Muscle of back (tissue), 11 donors: ENCODE data around the gene FBRSL1. TPM values are rescaled to one million over a fixed set of nuclear protein-coding genes. Genes with fewer than 3 reads are reported as not detected.

Experiments
- DNase-seq, 3 donors: peaks; one replicate each; pipeline versions ENCODE4 v3.0.0 to v3.0.0-alpha.2; 2013
- polyA plus RNA-seq, 10 donors: library from polyadenylated mRNA; unstranded; fragments of 120-200 nt; gene quantifications; one replicate each; pipeline ENCODE4 v1.2.1, GENCODE V29; 2013; ENCODE audit not compliant: insufficient read length in 10 of 10

FBRSL1 gene
- polyA plus RNA-seq, 10 donors, result 28.2 to 49.8 (median 41.7) TPM

DNA sequence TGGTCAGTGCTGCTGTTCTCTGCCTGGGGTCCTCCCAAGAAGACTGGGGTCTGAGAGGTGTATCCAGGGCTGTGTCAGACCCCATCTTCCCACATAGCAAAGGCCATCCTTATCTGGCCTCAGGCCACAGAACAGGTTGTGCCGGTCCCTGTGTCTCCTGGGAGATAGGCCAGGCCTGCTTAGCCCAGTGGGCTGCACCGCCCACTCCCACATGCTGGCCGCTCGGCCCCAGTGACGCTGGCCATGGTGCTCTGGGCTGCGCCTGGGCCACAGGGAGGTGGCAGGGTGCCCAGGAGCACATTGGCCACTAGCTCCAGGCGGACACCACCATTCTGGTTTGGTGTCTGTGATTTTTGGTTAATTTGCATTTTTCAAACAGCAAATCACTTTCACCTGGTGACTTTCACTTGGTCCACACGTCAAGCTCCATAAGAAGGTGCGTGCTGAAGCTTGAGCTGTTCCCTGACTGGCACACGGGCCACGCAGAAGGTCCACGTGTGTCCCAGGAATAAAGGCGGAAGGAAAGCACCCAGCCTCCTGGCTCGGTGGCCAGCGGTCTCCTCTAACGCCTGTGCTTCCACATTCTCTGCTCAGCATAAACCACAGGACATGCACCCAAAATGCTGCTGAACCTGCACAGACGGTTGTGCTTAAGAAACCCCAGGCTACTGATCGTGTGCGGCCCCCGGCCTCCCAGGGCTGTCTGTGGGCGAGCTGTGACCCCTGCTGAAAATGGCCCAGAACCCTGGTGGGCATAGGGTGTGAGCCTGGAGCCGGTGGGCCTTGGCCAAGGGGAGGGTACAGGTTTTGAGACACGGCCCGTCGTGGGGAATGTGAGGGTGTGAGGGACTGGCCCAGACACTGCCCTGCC lies 4.6 kb downstream of the FBRSL1 start:
- DNase-seq, result no peak

DNA sequence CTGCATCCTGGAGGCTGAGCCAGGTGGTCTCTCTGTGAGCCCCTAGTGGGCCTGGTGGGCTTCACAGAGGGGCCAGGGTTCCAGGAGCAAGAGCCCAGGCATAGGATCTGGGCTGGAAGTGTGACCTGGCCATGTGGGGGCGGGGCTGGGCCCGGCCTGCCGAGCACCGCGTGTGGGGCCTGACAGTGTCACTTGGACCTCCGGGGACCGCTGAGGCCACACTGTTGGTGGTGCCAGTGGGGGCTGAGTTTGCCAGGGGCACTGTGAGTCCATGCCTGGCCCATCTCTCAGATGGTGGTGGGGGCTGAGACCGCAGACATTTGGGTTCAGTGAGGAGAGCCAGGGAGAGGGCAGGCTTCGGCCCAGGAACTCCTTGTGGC lies 5.2 kb downstream of the FBRSL1 start:
- no peak for DNase-seq

DNA sequence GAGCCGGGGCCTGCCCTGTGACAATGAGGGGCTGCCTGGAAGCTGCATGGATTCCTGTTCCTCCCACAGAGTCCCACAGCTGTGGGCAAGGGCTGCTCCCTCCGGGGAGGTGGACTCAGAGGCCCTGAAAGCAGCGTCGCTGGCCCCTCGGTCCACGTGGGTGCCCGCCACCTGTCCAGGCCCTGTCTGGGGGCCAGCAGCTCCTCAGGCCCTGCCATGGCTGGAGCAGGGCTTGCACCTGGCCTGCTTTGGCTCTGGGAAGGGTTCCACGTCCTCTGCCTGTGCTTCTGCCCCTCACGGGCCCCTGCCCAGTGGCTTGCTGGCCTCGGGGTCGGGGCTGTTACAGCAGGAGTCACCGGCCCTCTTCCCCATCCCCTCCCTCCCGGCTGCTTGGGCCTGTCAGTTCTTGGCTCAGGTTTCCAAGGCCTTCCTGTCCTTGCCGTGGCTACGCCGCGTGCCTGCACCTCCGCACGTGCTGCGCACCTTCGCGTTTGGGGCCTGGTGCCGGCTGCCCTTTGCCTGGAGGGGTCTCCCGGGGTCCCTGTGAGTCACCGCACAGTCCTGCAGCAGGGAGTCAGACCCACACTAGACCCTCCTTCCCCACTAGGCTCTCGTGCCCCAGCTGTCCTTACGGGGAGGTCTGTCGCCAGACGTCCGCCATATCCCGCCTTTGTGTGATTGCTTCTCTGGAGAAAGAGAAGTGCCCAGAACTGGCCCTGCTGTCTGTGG lies 5.8 kb downstream of the FBRSL1 start:
- peak in 1 of 3 donors; percentile 30 for DNase-seq

DNA sequence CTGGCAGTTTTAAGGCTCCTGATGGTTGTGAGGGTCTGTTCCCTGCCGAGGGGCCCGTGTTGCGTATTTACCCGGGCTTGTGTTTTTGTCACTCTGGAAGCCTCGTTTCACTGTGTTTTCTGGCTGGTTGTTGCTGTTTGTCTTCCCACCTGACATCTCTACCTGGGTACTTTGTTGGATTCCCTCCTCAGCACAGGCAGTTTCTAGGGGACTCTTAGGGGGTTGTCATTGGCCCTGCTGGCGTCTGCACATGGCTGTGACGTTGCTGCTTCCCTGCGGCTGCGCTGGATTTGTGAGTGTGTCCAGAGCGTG lies 6.4 kb downstream of the FBRSL1 start:
- DNase-seq, result no peak

DNA sequence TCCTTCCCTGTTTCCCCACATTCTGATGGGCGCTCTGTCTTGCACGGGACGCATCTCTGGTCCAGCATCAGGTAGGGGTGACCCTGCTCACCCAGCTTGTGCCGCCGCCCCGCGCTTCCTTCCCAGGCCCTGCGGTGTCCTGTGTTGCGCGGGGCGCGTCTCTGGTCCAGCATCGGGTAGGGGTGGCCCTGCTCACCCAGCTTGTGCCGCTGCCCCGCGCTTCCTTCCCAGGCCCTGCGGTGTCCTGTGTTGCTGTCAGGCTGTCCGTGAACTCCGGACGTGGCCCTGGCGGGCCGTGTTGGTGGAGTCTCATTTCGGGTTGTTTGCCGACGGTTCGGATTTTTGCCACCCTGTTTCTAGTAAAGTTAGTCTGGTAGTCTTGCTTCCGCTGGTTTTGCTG lies 6.8 kb downstream of the FBRSL1 start:
- DNase-seq, result no peak

DNA sequence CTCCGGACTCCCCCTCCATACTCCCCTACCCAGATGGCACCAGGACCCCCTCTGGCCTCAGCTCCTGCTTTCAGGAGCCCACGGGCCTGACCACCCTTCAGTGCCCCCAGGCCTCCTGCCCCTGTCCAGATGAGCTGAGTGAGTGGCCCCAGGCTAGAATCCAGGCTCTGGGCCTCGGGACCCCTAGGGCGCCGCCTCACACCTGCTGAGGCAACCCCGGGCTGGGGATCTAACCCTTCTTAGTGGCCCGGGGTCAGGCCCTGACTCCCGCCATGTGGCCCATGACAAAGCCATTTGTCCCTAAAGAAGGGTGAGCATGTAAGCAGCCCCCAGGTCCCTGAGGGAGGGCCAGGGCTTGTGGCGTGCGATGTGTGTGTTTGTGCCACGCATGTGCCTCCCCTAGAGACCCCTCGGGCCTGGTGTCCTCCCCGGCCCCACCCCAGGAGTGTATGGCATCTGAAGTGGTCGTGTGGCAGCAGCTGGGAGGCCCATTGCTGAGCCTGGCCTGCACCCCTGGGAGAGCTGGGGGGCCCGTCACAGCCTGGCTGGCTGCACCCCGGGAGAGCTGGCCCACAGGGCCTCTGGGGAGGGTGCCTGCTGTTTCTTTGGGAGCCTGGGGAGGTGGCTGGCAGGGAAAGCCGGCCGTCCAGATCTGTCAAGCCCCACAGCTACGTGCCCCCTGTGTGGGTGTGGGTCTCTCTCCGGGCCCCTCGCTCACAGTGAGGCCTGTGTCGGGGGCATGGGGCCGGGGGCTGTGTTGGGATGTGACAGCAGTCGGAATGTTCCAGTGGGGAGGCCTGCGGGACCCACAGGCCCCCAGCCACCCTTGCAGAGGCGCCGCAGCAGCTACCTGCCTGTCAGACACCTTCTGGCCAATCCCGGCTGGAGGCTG lies 7.8 kb downstream of the FBRSL1 start:
- DNase-seq, result no peak

DNA sequence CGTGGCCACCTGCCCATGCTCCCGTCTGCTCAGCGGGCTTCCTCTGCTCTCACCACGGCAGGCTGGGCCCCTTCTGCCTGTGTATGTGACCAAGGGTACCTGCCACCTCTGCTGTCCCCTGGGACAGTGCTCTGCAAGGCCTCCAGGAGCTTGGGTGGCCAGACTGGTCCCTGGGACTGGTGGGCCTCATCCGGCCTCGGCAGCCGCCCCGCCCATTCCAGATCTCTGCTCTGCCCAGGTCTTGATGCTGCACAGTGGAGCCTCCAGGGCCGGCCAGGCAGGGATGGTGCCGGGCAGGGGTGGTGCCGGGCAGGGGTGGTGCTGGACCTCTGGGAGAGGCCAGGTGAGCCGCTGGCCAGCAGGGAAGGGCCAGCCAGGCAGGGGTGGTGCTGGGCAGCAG lies 9.0 kb downstream of the FBRSL1 start:
- DNase-seq, result no peak

DNA sequence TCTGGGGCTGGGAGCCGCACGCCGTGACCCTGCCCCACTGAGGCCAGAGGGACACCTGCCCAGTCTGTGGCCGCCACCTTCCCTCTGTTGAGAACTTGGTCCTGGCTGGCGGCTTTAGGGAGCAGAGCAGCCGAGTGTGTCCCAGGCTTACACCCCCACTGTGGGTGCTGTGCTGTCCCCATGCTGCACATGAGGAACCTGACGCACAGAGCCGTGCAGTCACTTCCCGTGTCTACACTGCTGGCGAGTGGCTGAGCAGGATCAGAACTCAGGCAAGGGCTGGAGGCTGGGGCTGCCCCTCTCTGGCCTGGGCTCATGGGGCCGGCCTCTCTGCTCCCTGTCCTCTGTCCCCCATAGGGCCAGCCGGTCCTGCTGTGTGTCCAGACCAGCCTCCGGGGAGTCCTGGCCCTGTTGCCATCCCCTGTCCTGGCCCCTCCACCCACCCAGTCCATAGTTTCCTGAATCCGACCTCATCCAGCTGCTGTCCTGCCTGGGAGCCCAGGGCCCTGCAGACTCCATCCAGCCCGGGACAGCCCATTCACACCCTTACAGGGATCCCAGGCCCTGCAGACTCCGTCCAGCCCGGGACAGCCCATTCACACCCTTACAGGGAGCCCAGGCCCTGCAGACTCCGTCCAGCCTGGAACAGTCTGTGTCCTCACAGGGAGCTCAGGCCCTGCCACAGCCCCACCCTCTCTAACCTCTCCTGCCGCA lies 10.3 kb downstream of the FBRSL1 start:
- no peak for DNase-seq

DNA sequence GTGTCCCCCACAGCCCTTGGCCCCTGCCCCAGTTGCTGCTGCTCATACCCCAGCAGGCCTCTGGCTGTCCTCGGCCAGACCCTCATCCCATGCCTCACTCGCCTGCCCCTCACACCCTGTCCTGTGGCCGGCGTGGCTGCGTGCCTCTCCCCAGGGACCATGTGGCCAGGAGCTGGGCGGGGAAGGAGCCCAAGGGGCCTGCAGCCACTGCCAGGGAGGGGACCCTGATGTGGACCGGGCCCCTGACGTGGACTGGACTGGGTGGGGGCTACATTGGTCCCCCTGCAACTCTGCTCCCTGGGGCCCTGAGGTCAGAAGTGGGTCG lies 10.9 kb downstream of the FBRSL1 start:
- no peak for DNase-seq

DNA sequence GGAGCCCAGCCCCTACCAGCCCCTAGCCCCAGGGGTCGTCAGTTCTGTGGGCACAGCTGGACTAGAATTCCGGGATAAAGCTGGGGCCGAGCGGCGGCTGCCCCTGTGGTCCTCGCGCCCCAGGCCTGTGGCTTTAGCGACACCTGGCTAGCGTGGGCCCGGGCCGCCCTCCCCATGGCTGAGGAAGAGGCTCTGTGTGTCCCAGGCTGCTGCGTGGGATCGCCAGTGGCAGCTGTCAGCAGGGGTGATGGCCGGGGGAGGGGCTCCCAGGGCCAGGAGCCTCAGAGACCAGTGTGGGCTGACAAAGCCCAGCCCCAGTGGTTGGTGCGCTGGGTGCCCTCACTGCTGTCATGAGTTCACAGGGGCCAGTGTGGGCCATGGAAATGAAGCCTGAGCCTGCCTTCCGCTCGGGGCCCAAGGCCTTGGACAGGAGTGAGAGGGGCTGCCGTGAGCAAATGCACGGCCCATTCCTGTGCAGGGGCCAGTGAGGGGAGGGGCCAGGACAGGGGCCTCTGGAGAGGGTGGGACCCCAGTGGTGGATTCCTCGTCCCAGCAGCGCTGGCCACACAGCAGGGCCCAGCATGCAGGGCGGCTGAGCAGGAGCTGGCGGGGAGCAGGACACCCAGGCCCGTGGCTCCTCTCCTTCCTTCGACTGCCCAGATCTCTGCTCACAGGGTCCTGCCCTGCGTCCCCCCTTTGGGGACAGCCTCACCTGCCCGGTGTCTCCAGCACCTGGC lies 11.4 kb downstream of the FBRSL1 start:
- DNase-seq, result no peak

DNA sequence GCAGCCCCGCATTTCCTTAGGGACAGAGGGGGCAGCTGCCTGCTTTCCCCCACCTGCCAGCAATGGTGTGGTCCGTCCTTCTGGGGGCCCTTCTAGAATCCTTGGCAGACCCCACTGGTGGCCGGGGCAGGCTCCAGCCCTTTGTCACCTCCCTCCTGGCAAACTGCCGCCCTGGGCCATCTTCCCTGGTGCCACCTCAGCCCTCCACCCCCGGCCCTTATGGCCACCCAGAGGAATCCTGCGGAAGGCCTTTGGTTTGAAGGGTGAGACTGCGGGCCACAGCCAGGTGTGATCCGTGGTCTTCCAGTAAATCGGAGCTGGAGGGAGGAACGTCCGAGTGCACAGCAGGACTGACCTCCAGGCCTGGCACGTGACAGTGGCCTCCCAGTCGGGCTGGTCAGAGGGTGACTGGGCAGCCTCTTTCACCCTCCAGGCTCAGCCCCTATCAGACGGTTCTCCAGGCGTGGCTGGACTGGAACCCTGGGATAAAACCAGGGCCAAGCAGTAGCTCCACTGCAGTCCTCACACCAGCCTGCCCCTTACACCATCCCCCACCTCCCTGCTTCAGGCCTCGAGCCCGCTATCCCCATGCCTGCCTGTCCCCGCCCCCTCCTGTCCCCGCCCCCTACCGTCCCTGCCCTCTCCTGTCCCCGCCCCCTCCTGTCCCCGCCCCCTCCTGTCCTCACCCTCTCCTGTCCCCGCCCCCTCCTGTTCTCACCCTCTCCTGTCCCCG lies 12.4 kb downstream of the FBRSL1 start:
- DNase-seq, result no peak

DNA sequence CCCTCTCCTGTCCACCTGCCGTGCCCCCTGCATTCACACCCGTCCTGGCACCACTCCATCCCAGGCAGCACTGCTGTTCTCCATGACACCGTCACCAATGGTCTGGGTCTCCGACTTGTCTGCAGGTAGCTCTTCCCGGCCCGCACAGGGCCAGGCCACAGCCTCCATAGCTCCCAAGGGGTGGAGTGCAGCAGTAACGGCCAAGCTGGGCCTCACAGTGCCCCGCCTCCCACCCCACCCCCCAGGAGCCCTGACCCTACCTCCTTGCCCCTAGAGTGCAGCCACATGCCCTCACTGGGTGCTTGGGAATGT lies 12.9 kb downstream of the FBRSL1 start:
- no peak for DNase-seq

DNA sequence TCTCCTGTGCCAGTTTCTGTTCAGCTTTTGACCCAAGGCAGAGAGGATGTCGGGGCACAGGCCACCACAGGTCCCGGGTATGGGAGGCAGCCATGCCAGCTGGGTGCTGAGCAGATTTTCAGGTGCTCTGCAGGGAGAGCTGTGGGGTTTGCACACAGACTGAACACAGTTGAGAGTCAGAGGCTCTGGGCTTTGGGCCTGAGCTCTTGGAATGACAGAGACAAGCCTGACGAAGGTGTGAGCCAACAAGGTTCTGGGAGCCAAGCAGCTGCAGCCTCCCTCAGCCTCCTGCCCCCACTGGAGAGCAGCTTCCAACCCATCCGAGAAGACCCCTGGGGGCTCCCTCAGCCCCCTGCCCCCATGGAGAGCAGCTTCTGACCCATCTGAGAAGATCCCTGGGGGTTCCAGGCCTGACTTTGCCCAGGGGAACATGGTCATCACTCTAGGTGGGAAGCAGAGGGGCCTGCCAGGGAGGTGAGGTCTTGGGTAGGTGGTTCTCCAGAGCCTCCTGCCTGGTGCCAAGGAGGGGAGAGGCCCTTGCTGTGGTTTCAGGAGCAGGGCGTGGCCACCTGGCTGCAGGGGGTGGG lies 13.8 kb downstream of the FBRSL1 start:
- DNase-seq, result peak; percentile 55 to 74 (median 64)

DNA sequence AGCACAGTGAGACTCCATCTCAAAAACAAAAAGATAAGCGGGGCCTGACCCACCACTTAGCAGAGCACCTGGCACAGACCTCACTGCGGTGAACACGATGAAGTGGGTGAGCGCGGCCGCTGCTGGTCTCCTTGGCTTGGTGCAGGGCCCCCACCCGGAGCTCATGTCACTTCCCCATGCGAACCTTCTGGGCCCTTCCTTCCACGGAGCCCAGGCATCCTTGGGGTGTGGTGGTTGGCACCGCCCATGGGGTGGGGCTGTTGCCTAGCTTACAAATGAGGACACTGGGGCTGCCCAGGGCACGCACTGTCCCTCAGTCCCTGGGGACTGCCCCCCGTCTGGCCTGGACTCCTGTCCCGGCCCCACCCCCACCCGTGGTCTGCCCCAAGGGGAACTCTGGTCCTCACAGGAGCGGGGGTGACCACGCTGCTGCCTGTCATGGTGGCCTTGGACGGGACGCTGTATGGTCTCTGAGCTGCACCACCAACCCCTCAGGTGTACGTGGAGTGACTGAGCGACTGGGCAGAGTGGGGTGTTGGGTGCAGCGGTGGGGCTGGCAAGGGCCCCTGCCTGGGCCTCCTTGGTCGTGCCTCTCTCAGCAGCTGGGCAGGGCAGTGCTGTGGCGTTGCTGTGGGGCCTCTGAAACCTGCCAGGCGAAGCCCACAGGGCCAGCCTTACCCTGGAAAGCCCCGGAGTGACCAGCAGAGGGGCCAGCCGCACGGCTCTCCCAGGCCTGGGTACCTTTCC lies 15.3 kb downstream of the FBRSL1 start:
- DNase-seq, result no peak

DNA sequence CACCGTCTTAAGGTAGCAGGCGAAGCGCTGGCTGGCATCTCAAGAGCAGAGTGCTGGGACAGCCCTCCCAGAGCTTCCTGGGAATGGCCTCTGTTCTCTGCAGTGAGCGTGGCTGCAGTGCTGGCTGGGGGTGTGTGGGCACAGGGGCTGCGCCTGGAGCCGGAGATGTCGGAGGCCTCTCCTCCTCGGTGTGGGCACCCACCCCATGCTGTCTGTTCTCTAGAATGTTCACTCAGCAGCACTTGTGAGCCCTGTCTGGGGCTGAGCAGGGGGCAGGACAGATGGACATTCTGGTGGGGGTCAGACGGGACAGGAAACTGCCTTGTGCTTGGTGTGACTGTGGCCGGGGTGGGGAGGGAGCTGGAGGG lies 15.9 kb downstream of the FBRSL1 start:
- no peak for DNase-seq

DNA sequence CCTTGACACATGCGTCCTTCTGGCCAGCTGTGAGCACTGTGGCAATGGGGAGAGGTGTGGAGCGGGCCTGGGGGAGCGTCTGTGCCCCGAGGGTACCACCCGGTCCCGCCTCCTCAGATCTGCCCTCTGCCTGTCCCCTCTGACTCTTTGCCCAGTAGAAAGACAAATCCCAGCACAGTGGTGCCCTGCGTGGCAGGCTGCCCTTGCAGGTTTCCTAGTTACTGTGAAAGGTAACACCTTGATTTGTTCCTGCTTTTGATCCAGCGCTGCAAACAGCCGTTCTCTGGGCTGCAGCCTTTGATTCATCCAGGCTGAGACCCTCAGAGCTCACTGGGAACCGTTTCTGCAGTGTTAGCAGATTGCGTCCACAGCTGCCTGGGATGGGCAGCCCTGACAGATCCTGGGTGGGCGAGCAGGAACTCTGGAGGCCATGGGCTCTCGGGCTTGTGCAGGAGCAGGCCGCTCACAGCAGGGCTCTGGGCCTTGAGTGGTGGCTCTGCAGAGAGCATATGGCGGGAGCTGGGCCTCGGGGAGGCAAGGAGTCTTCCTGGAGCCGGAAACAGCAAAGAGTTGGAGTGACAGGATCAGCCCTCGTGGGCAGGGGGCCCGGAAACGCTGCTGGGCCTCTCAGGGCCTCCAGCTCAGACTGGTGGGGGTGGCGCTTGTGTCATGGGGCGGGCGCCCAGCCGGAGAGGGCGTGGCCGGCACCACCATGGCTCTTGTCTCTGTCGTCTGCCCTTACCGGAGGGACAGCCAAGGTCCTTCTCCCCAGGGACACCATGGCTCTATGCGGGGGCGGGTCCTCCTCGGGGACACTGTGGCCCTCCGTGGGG lies 16.6 kb downstream of the FBRSL1 start:
- DNase-seq, result peak; percentile 72 to 91 (median 74)

DNA sequence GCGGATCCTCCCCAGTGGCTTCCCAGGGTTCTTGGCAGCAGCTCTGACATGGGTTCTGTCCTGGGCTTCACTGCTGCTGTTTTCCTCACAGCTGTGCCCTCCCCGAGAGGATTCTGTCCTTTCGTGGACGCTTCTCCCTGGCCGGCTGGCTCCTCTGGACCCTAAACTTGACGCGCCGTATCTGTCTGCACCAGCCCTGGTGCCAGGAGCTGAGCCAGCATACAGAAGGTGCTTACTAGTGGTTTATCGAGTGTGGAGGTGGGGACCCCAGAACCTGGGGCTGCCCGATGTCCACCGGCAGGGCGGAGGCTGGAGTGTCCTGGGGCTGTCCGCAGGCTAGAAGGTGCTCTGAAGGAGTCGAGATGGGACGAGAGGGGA lies 17.2 kb downstream of the FBRSL1 start:
- no peak for DNase-seq

DNA sequence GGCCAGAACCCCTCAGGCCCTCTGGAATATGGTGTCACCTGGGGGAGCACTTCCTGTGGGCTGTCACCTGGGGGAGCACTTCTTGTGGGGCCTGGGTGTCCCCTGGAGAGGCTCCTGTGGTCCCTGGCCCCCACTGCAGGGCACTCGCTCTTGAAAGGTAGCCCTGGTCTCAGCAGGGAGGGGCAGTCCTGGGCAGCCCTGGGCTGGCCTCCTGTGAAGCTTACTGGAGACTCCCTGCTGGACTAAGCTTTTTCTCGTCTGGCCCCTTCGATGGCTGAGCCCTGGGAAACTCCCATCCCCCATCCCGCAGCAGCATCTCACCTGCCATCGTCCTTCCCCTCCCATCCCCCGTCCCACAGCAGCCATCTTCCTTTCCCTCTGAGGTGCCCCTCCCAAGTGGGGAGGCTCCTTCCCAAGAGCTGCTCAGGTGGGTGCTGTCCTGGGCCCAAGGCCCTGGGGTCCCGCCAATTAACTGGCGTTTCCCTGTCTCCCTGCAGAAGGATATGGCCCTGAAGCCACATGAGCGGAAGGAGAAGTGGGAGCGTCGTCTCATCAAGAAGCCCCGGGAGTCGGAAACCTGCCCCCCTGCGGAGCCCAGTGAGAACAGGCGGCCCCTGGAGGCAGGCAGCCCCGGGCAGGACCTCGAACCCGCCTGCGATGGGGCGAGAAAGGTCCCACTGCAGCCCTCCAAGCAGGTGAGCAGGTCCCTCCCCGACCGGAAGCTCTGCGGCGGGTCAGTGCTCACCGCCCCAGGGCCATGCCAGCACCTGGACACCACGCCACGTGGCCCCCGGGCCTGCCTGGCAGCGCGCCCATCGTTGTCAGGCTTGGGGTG lies 17.9 kb downstream of the FBRSL1 start:
- DNase-seq, result no peak
